Measurements from ENCODE around the gene CAPN3. TPM values are rescaled to one million over a fixed set of nuclear protein-coding genes. Genes with fewer than 3 reads are reported as not detected.

The CAPN3 gene
- total RNA-seq, 1 donor from 2014 or later: 7.1 TPM

GRCh38 chr15:42349186-42349585 is 10.1 kb upstream of the CAPN3 start:
- TF ChIP-seq CTCF (IDR thresholded peaks at IDR 0.05): no peak
- no peaks in the 10 kb centered on the region for H3K4me1 ChIP-seq
- H3K9me3 ChIP-seq: no peaks in the 10 kb centered on the region
- intact Hi-C loops (cut with DNase I): no loop called here
- H3K27me3 ChIP-seq: no peaks in the 10 kb centered on the region
- DNase-seq (ENCODE audit: low spot score in 2 of 2): no peak
- no peak overlapping the region for H3K4me3 ChIP-seq
- peaks cover 41 to 54% of the 10 kb centered on the region in 2 donors for H3K36me3 ChIP-seq
- H3K27ac ChIP-seq: no peak overlapping the region

- Histone ChIP-seq H3K36me3 (peaks cover 33 to 44% of the 10 kb centered on the region in 2 donors), H3K27ac (no peak overlapping the region), H3K4me1 (no peaks in the 10 kb centered on the region), H3K9me3 (no peaks in the 10 kb centered on the region), H3K4me3 (no peak overlapping the region), H3K27me3 (no peaks in the 10 kb centered on the region)
- intact Hi-C loops (cut with DNase I): no loop called here
- DNase-seq (ENCODE audit: low spot score in 2 of 2): no peak
- TF ChIP-seq CTCF (IDR thresholded peaks at IDR 0.05): no peak
Observed at GRCh38 chr15:42352401-42352800, 6.9 kb upstream of the CAPN3 start.

- no peak overlapping the region for H3K4me3 ChIP-seq
- no peak overlapping the region for H3K27ac ChIP-seq
- TF ChIP-seq CTCF (IDR thresholded peaks at IDR 0.05): no peak
- H3K4me1 ChIP-seq: no peaks in the 10 kb centered on the region
- intact Hi-C loops (cut with DNase I): no loop called here
- peaks cover 33 to 42% of the 10 kb centered on the region in 2 donors for H3K36me3 ChIP-seq
- no peaks in the 10 kb centered on the region for H3K27me3 ChIP-seq
- H3K9me3 ChIP-seq: no peaks in the 10 kb centered on the region
- no peak for DNase-seq (ENCODE audit: low spot score in 2 of 2)
Observed at GRCh38 chr15:42353061-42353460, 6.2 kb upstream of the CAPN3 start.

GRCh38 chr15:42354824-42355223 is 4.5 kb upstream of the CAPN3 start:
- H3K36me3 ChIP-seq: peaks cover 25 to 29% of the 10 kb centered on the region in 2 donors

GRCh38 chr15:42355291-42355690 is 4.0 kb upstream of the CAPN3 start:
- no peak for TF ChIP-seq CTCF (IDR thresholded peaks at IDR 0.05)
- intact Hi-C loops (cut with DNase I): no loop called here
- no peak overlapping the region for H3K4me3 ChIP-seq
- DNase-seq (ENCODE audit: low spot score in 2 of 2): no peak
- H3K27me3 ChIP-seq: no peaks in the 10 kb centered on the region
- no peaks in the 10 kb centered on the region for H3K4me1 ChIP-seq
- H3K36me3 ChIP-seq: peaks cover 24 to 29% of the 10 kb centered on the region in 2 donors
- H3K27ac ChIP-seq: no peak overlapping the region
- no peaks in the 10 kb centered on the region for H3K9me3 ChIP-seq

More at GRCh38 chr15:42354824-42355223, 4.5 kb upstream of the CAPN3 start:
- Histone ChIP-seq H3K4me1 (no peaks in the 10 kb centered on the region), H3K9me3 (no peaks in the 10 kb centered on the region), H3K27me3 (no peaks in the 10 kb centered on the region), H3K27ac (no peak overlapping the region), H3K4me3 (no peak overlapping the region)
- no peak for TF ChIP-seq CTCF (IDR thresholded peaks at IDR 0.05)
- intact Hi-C loops (cut with DNase I): no loop called here
- no peak for DNase-seq (ENCODE audit: low spot score in 2 of 2)

GRCh38 chr15:42356851-42357250 is 2.5 kb upstream of the CAPN3 start:
- intact Hi-C loops (cut with DNase I): no loop called here
- Histone ChIP-seq H3K4me1 (no peaks in the 10 kb centered on the region), H3K4me3 (no peak overlapping the region), H3K27me3 (no peaks in the 10 kb centered on the region), H3K9me3 (no peaks in the 10 kb centered on the region), H3K27ac (no peak overlapping the region), H3K36me3 (peaks cover 11 to 21% of the 10 kb centered on the region in 2 donors)
- no peak for DNase-seq (ENCODE audit: low spot score in 2 of 2)
- no peak for TF ChIP-seq CTCF (IDR thresholded peaks at IDR 0.05)
